SU-DHL-6 (cell line): ENCODE measurements around the gene ITPKC.

ENCODE experiments used
- EZH2phosphoT487 ChIP-seq: fragments of 200-600 bp; sonication (generic), shearing (Covaris generic); conservative IDR thresholded peaks from 2 replicates; pipeline ENCODE4 v1.6.1; 2018; ENCODE audit warnings: mild to moderate bottlenecking, antibody characterized with exemption, low read length, moderate library complexity, mixed read lengths
- TF ChIP-seq, protein P1 (sequence below): fragments of 200-600 bp; sonication (generic); IDR thresholded peaks from one replicate; pipeline ENCODE4 v1.5.1; 2017; ENCODE audit warnings: antibody characterized with exemption, mild to moderate bottlenecking, low read length, moderate library complexity; ENCODE audit not compliant: insufficient read depth, poor library complexity, severe bottlenecking

DNA sequence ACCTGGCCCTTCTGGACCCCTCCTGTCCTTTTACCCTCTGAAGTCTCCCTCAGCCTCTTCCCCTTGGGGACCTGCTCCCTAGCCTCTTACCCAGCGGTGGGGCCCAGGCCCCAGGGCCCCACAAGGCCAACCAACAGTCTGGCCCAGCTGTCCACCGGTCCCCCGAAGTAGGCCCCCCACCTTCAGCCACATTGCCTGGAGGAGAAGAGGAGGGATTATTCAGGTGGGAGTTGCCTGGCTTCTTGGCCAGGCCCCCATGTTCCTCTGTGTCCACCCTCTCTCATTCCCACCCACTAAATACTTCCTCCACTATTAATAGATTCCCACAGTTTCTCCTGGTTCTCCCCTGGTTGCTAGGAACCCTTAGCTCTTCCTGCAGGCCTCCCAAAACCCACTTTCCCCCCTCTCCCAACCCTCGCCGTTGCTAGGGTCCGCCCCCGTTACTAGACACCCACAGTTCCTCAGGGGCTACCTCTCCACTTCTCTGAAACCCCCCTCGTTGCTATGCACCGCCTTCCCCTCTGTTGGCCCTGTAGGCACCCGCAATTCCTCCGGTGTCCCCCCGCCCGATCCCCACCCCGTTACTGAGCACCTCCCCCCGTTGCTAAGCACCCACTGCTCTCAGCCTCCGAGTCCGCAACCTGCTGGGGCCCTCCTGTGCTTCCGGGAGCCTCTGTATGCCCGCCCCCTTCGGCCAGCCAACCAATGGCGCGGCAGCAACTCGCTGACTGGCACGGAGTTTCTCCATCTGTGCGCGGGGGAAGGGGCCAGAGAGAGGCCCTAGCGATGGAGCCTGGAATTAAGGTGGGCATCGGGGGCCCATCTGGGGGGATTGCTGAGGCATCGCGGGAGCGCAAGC lies 2.2 kb upstream of the ITPKC start:
- TF ChIP-seq, protein P1, sequence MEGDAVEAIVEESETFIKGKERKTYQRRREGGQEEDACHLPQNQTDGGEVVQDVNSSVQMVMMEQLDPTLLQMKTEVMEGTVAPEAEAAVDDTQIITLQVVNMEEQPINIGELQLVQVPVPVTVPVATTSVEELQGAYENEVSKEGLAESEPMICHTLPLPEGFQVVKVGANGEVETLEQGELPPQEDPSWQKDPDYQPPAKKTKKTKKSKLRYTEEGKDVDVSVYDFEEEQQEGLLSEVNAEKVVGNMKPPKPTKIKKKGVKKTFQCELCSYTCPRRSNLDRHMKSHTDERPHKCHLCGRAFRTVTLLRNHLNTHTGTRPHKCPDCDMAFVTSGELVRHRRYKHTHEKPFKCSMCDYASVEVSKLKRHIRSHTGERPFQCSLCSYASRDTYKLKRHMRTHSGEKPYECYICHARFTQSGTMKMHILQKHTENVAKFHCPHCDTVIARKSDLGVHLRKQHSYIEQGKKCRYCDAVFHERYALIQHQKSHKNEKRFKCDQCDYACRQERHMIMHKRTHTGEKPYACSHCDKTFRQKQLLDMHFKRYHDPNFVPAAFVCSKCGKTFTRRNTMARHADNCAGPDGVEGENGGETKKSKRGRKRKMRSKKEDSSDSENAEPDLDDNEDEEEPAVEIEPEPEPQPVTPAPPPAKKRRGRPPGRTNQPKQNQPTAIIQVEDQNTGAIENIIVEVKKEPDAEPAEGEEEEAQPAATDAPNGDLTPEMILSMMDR, result no peak
- TF ChIP-seq EZH2phosphoT487, result no peak
